Myocyte (in vitro differentiated cells): ENCODE measurements around the gene SMOC1. TPM values are rescaled to one million over a fixed set of nuclear protein-coding genes. Genes with fewer than 3 reads are reported as not detected.

Experiments used
- DNase-seq: peaks from one replicate; pipeline ENCODE4 v3.0.0-alpha.2; 2012; ENCODE audit warnings: low read depth
- total RNA-seq: library from RNA; depleted of rRNA; stranded (reverse); fragments of >200 nt; gene quantifications from 2 replicates; pipeline ENCODE4 v1.2.3, GENCODE V29; 2014

SMOC1 gene
- total RNA-seq, 1 donor from 2014 or later: 1.4 TPM

DNA sequence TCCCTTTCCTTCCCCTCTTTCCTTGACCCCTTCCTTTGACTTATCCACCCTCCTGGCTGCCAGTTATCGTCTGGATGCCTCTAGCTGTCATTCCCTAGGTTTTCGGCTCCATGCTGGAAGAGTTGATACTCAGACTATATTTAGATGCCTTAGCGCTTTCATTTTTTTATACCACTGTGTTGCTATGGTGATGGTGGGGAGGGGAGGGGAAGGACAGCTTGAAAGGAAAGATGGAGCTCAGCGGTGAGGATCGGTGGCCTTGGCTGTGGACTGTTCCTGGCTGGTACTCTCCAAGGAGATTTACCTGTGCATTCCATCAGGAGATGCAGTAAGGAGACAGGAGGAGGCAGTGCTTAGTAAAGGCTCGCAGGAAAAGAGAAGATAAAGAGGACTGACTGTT lies 200.9 kb downstream of the SMOC1 start:
- DNase-seq: no peak

Other genes starting within 250 kb of the SMOC1 start
- gene SRSF5, start 112.3 kb upstream of the SMOC1 start, total RNA-seq: 149 and 168 TPM in 2 replicates
- gene SLC10A1, start 82.2 kb upstream of the SMOC1 start, total RNA-seq: not detected in 2 replicates